ENCODE results near the gene ANKRD44.

DNA sequence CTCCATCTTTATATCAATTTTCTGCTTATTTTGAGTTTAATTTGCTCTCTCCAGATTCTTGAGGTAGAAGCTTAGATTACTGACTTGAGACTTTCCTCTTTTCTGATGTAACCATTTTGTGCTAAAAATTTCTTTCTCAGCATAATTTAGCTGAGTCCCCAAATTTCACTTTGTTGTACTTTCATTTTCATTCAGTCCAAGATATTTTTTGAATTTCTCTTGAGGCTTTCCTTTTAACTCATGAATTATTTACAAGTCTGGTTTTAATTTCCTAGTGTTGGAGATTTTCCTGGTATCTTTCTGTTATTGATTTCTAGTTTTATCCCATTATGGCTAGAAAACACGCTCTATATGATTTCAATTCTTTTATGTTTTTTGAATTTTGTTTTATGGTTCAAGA lies 239.4 kb downstream of the ANKRD44 start:
- TF ChIP-seq EZH2 (IDR thresholded peaks at IDR 0.05): no peak
- no peak for TF ChIP-seq EZH2phosphoT487 (IDR thresholded peaks at IDR 0.05)
